Measurements from ENCODE around the gene RPP25L. TPM values are rescaled to one million over a fixed set of nuclear protein-coding genes. Genes with fewer than 3 reads are reported as not detected.

RPP25L gene
- total and polyA plus RNA-seq, 10 of the 15 experiments (the other 5 are each of a cell fraction or from before 2014, with no cell fraction given) = 7.7 to 30.2 (median 16.8) TPM

- TF ChIP-seq PKNOX1 (IDR thresholded peaks at IDR 0.05) (peak; percentile 83), KDM1A (IDR thresholded peaks at IDR 0.05; ENCODE audit: borderline replicate concordance) (no peak), MLLT1 (IDR thresholded peaks at IDR 0.05) (no peak), RAD51 (IDR thresholded peaks at IDR 0.05) (peak; percentile 96), SMAD5 (IDR thresholded peaks at IDR 0.05; ENCODE audit: low read depth) (no peak), SIX5 (IDR thresholded peaks at IDR 0.05; ENCODE audit: low read depth, low read length, severe bottlenecking) (no peak), SREBF2 (IDR thresholded peaks at IDR 0.05; ENCODE audit: low read length) (no peak), NR2C2 (IDR thresholded peaks at IDR 0.05; ENCODE audit: borderline replicate concordance, control insufficient read depth, insufficient read length, low read depth) (no peak), ELK1 (IDR thresholded peaks at IDR 0.05; ENCODE audit: low read depth, low read length) (no peak), CBX3 (IDR thresholded peaks at IDR 0.05; ENCODE audit: borderline replicate concordance, low read depth) (no peak), ZNF207 (IDR thresholded peaks at IDR 0.05; ENCODE audit: borderline replicate concordance) (0 out of 2 replicates have a peak, but pooled peaks have one; percentile 36), YBX1 (IDR thresholded peaks at IDR 0.05) (no peak), STAT3 (IDR thresholded peaks at IDR 0.05; ENCODE audit: low read depth, low read length) (no peak), PBX3 (IDR thresholded peaks at IDR 0.05; ENCODE audit: insufficient replicate concordance, low read depth, low read length) (peak; percentile 74)
- TF ChIP-seq, protein P1, sequence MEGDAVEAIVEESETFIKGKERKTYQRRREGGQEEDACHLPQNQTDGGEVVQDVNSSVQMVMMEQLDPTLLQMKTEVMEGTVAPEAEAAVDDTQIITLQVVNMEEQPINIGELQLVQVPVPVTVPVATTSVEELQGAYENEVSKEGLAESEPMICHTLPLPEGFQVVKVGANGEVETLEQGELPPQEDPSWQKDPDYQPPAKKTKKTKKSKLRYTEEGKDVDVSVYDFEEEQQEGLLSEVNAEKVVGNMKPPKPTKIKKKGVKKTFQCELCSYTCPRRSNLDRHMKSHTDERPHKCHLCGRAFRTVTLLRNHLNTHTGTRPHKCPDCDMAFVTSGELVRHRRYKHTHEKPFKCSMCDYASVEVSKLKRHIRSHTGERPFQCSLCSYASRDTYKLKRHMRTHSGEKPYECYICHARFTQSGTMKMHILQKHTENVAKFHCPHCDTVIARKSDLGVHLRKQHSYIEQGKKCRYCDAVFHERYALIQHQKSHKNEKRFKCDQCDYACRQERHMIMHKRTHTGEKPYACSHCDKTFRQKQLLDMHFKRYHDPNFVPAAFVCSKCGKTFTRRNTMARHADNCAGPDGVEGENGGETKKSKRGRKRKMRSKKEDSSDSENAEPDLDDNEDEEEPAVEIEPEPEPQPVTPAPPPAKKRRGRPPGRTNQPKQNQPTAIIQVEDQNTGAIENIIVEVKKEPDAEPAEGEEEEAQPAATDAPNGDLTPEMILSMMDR (IDR thresholded peaks at IDR 0.05 in 2 of 3, conservative IDR thresholded peaks at IDR 0.05 in 1 of 3; ENCODE audit: control insufficient read depth in 2 of 3, extremely low read depth in 1 of 3, insufficient read depth in 1 of 3, low read depth in 3 of 3, low read length in 3 of 3) = peak; percentile 54 to 62 (median 56)
- TF ChIP-seq, protein P2, sequence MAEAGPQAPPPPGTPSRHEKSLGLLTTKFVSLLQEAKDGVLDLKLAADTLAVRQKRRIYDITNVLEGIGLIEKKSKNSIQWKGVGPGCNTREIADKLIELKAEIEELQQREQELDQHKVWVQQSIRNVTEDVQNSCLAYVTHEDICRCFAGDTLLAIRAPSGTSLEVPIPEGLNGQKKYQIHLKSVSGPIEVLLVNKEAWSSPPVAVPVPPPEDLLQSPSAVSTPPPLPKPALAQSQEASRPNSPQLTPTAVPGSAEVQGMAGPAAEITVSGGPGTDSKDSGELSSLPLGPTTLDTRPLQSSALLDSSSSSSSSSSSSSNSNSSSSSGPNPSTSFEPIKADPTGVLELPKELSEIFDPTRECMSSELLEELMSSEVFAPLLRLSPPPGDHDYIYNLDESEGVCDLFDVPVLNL (IDR thresholded peaks at IDR 0.05; ENCODE audit: low read depth, low read length) = no peak
These were observed 34.5 kb upstream of the RPP25L start, which contains the start of gene GALT (continued) for GRCh38 chr9:34646211-34647083.

All from GM12878 (cell line).